Measurements from ENCODE around the gene SNX19.

SNX19 gene

DNA sequence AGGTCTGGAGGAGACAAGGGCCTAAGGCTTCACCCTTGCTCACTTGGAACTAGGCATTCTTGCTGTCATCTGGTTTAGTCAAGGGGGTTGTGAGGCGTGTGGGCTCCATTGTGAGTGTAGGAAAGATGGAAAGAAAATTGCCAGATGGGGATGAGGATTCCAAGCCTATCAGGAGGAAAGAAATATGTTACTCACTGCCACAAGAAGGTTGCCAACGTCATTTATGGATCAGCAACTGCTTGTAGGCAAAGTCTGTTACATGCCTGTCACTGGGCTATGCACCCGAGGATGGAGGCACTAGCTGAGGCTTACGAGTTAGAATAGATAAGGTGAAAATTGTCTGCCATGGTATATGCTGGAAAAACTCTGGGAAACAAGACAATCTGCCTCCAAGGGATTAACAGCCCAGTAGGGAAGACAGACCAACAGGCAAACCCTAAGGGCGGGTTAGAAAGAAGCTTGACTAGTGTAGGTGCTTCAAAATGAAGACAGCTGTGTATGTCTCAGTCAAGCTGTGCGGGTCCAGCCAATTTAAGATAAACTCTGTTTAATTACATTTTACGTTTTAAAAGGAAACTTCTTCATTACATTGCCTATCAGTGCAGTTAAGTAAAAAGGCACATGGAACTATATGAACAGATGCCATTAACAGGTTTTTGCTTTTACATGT lies 47.4 kb downstream of the SNX19 start:
- no peaks in the 10 kb centered on the region for H3K27me3 ChIP-seq
- H3K4me1 ChIP-seq = no peaks in the 10 kb centered on the region
- H3K4me3 ChIP-seq (ENCODE audit: low read depth, low read length) = no peak overlapping the region
- TF ChIP-seq, protein P1, sequence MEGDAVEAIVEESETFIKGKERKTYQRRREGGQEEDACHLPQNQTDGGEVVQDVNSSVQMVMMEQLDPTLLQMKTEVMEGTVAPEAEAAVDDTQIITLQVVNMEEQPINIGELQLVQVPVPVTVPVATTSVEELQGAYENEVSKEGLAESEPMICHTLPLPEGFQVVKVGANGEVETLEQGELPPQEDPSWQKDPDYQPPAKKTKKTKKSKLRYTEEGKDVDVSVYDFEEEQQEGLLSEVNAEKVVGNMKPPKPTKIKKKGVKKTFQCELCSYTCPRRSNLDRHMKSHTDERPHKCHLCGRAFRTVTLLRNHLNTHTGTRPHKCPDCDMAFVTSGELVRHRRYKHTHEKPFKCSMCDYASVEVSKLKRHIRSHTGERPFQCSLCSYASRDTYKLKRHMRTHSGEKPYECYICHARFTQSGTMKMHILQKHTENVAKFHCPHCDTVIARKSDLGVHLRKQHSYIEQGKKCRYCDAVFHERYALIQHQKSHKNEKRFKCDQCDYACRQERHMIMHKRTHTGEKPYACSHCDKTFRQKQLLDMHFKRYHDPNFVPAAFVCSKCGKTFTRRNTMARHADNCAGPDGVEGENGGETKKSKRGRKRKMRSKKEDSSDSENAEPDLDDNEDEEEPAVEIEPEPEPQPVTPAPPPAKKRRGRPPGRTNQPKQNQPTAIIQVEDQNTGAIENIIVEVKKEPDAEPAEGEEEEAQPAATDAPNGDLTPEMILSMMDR (IDR thresholded peaks at IDR 0.05; ENCODE audit: low read depth, low read length) = no peak
- H3K36me3 ChIP-seq = no peaks in the 10 kb centered on the region; the same call in none of the 2 replicates
- no peak for DNase-seq
- no peaks in the 10 kb centered on the region for H3K9me3 ChIP-seq

GRCh38 chr11:130868086-130868710 lies 48.1 kb downstream of the SNX19 start:
- DNase-seq = no peak
- Histone ChIP-seq H3K4me1 (no peaks in the 10 kb centered on the region), H3K36me3 (no peaks in the 10 kb centered on the region; the same call in none of the 2 replicates), H3K4me3 (ENCODE audit: low read depth, low read length) (no peak overlapping the region), H3K27me3 (no peaks in the 10 kb centered on the region), H3K9me3 (no peaks in the 10 kb centered on the region)
- TF ChIP-seq, protein P1 (IDR thresholded peaks at IDR 0.05; ENCODE audit: low read depth, low read length) = no peak

DNA sequence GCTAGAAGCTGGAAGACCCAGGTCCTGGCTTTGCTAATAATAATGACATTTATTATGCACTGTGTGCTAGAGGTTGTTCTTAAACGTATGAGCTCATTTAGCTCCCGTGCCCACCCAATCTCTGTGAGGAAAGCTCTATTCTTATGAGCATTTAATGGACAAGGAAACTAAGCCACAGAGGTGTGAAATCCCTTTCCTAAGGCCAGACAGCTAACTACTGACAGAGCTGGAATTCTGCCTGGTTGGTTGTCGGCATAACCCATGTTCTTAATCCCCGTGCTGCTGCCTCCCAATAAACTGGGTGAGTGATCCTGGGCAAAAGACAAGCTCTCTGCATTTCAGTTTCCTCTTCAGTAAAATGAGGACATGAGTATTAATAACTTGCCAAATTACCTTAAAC lies 49.4 kb downstream of the SNX19 start:
- no peaks in the 10 kb centered on the region for H3K4me1 ChIP-seq
- no peaks in the 10 kb centered on the region; the same call in none of the 2 replicates for H3K36me3 ChIP-seq

DNA sequence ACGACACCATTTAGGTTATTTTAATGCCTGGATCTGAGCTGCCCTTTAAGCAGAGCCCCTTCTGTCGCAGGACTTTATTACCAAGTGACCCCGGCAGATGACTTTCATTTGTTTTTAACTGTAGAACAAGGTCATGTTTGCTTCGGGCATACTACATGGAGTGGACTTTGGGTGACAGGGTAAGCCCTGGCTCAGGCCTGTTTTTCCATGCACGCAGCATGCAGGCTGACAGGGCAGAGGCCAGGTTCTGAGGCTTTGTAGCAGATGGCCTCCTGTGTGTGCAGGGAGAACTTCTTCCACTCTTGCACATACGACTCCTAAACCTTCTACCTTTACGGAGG lies 50.5 kb downstream of the SNX19 start:
- Histone ChIP-seq H3K9me3 (no peaks in the 10 kb centered on the region), H3K4me3 (ENCODE audit: low read depth, low read length) (no peak overlapping the region)

More for the DNA sequence above, 49.4 kb downstream of the SNX19 start:
- Histone ChIP-seq H3K4me3 (ENCODE audit: low read depth, low read length) (no peak overlapping the region), H3K9me3 (no peaks in the 10 kb centered on the region), H3K27me3 (no peaks in the 10 kb centered on the region)
- TF ChIP-seq, protein P1 (IDR thresholded peaks at IDR 0.05; ENCODE audit: low read depth, low read length) = no peak
- DNase-seq = no peak

GRCh38 chr11:130865091-130865773 lies 51.0 kb downstream of the SNX19 start:
- Histone ChIP-seq H3K4me1 (peaks cover 3% of the 10 kb centered on the region), H3K4me3 (ENCODE audit: low read depth, low read length) (no peak overlapping the region), H3K36me3 (no peaks in the 10 kb centered on the region; the same call in 1 of the 2 replicates), H3K27me3 (no peaks in the 10 kb centered on the region), H3K9me3 (no peaks in the 10 kb centered on the region)
- TF ChIP-seq, protein P1 (IDR thresholded peaks at IDR 0.05; ENCODE audit: low read depth, low read length) = no peak
- no peak for DNase-seq

More for the DNA sequence above, 50.5 kb downstream of the SNX19 start:
- TF ChIP-seq, protein P1 (IDR thresholded peaks at IDR 0.05; ENCODE audit: low read depth, low read length) = no peak
- no peak for DNase-seq
- Histone ChIP-seq H3K27me3 (no peaks in the 10 kb centered on the region), H3K36me3 (no peaks in the 10 kb centered on the region; the same call in 1 of the 2 replicates), H3K4me1 (peaks cover 3% of the 10 kb centered on the region)
